D721Med (cell line): Measurements from ENCODE around the gene IQSEC3.
"Not testable (repeated sequence)": the region's sequence is repeated elsewhere in the genome, so short reads cannot be mapped to it uniquely, and the experiment has no call there.

ENCODE experiments used
- DNase-seq: peaks from one replicate; pipeline ENCODE4 v3.0.0; 2011; ENCODE audit warnings: low spot score; ENCODE audit not compliant: insufficient read length
- FAIRE-seq: peaks from 2 replicates; lab custom pipeline; 2011; peaks lifted over from hg19 to GRCh38; lab: Jason Lieb, UNC
- CTCF ChIP-seq: IDR thresholded peaks from 2 replicates; pipeline ENCODE4 v1.5.1; 2012; ENCODE audit warnings: mild to moderate bottlenecking, control low read depth; ENCODE audit not compliant: insufficient read depth; ENCODE audit errors: missing control alignments

The IQSEC3 gene

GRCh38 chr12:77769-78383 is 11.3 kb downstream of the IQSEC3 start:
- FAIRE-seq, DNase-seq: not testable (repeated sequence)

GRCh38 chr12:78981-79380 is 12.4 kb downstream of the IQSEC3 start:
- DNase-seq (no peak), FAIRE-seq (no peak)
- no peak for TF ChIP-seq CTCF

GRCh38 chr12:80681-81190 is 14.2 kb downstream of the IQSEC3 start:
- FAIRE-seq = no peak
- DNase-seq = no peak
- no peak for TF ChIP-seq CTCF

- no peak for TF ChIP-seq CTCF
- DNase-seq = no peak
- FAIRE-seq = no peak
These were observed 16.2 kb downstream of the IQSEC3 start for GRCh38 chr12:82740-83139.

GRCh38 chr12:84056-84455 is 17.5 kb downstream of the IQSEC3 start:
- TF ChIP-seq CTCF = no peak
- DNase-seq (no peak), FAIRE-seq (no peak)

GRCh38 chr12:85191-85666 is 18.7 kb downstream of the IQSEC3 start:
- DNase-seq (no peak), FAIRE-seq (no peak)
- TF ChIP-seq CTCF = no peak

- DNase-seq (no peak), FAIRE-seq (no peak)
- no peak for TF ChIP-seq CTCF
These were observed 20.7 kb downstream of the IQSEC3 start for GRCh38 chr12:87315-87714.
